ENCODE measurements around the gene TGM2. TPM values are rescaled to one million over a fixed set of nuclear protein-coding genes. Genes with fewer than 3 reads are reported as not detected.

TGM2 gene
- total and polyA plus RNA-seq, 2 donors (not counting 3 experiments of a cell fraction or from before 2014, with no cell fraction given) = 861 to 868 TPM

DNA sequence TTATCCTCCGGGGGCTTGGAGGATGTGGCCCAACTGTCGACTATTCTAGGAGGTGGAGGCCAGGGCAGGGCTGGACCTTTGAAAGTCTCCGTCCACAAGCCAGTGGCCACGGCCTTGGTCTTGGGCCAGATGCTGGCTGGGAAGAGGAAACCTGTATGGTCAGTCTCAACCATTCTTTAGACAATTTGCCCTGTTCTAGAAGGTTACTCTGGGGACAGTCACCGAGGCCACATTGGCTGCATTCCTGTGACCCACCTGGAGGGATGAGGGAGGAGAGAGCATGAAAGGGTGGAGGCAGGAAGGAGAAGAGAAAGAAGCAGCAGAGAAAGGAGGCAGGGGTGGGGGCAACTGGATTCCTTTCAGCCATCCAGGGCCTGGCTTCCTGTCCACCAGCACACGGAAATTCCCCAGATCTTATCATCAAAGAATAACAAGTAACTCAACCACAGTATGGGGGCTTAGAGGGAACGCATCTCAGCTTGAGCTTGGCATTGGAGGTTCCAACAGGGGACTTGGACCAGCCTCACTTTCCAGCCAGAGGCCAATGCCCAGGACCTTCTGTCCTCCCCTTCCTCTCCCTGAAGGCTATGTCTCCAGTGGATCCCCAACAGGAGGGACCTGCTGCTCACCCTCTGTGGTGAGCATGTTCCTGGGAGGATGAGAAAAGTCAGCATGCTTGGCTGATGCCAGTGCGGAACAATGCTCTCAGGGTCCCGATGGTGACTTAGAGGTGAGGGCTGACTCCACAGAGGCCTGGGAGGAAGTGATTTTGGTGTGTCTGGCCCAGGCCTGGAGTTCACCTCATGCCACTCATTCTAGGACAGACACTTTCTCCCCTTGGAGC lies 30.4 kb downstream of the TGM2 start:
- dilution Hi-C loops (cut with MboI; ENCODE audit: extremely low pct_ligation_motif_present, low sequenced_read_pairs) (no loop called here), intact Hi-C loops (cut with micrococcal nuclease) (loop anchor here (1.0 kb wide), 5 partner anchors 9 to 61 kb away; partner anchors contain the start of gene TGM2)
- H3K9me3 ChIP-seq (replicated peaks; ENCODE audit: control insufficient read depth, insufficient read depth, low read length) = no peaks in the 10 kb centered on the region
- H3K27ac ChIP-seq (ENCODE audit: insufficient read depth, low read depth, low read length) = peak overlapping the region; percentile 88
- no peaks in the 10 kb centered on the region for H3K27me3 ChIP-seq (ENCODE audit: control insufficient read depth in 2 of 2, insufficient read depth in 2 of 2, low read length in 2 of 2)
- TF ChIP-seq, protein P1, sequence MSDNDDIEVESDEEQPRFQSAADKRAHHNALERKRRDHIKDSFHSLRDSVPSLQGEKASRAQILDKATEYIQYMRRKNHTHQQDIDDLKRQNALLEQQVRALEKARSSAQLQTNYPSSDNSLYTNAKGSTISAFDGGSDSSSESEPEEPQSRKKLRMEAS (IDR thresholded peaks at IDR 0.05; ENCODE audit: insufficient read depth, insufficient read length) = no peak
- TF ChIP-seq MYC (IDR thresholded peaks at IDR 0.05; ENCODE audit: low read depth, low read length) (peak; percentile 47), FOS (IDR thresholded peaks at IDR 0.05; ENCODE audit: borderline replicate concordance, insufficient read depth, low read length) (peak; percentile 32), EZH2 (IDR thresholded peaks at IDR 0.05; ENCODE audit: borderline replicate concordance, low read depth, low read length, severe bottlenecking) (no peak), GATA2 (IDR thresholded peaks at IDR 0.05; ENCODE audit: insufficient read depth, insufficient read length, low read depth, low read length) (peak; percentile 100), POLR2AphosphoS5 (IDR thresholded peaks at IDR 0.05; ENCODE audit: insufficient read depth, low read depth, low read length) (peak; percentile 96), POLR2A (IDR thresholded peaks at IDR 0.05; ENCODE audit: low read depth, low read length) (peak; percentile 91)
- FAIRE-seq = peak; percentile 99
- no peaks in the 10 kb centered on the region for H3K9me1 ChIP-seq (replicated peaks; ENCODE audit: control insufficient read depth, extremely low read depth, insufficient read depth, low read length)
- H3K36me3 ChIP-seq (ENCODE audit: control insufficient read depth in 2 of 2, extremely low read depth in 1 of 2, insufficient read depth in 2 of 2, low read length in 2 of 2) = peaks cover 34 to 70% of the 10 kb centered on the region in 2 experiments
- BruUV-seq (replicated peaks) = no TSS peak
- H3K4me1 ChIP-seq (ENCODE audit: control insufficient read depth, extremely low read depth, insufficient read depth, low read length) = peaks cover 50% of the 10 kb centered on the region
- ChIA-PET POLR2A (interaction anchor here (0.7 to 1.7 kb wide), 6 partner anchors 9 to 77 kb away, joined by 3 to 6 read pairs (median 4); no protein-coding TSS in a partner anchor), CTCF (interaction anchor here (1.0 to 4.4 kb wide), 9 partner anchors 9 to 86 kb away, joined by 3 to 42 read pairs (median 5); no protein-coding TSS in a partner anchor)
- no peak overlapping the region for H3K4me3 ChIP-seq (replicated peaks in 1 of 3; ENCODE audit: insufficient read depth in 1 of 3, low read depth in 1 of 3, low read length in 3 of 3)
- peak; percentile 94 for DNase-seq (ENCODE audit: low read depth, low spot score)
- peak overlapping the region; percentile 51 for H3K9ac ChIP-seq (replicated peaks; ENCODE audit: extremely low read depth, insufficient read depth, low read length)
- peak overlapping the region; percentile 59 for H3K4me2 ChIP-seq (ENCODE audit: insufficient read depth, low read length)
- H3K79me2 ChIP-seq (ENCODE audit: control insufficient read depth, insufficient read depth, low read length) = no peaks in the 10 kb centered on the region
- H2AFZ ChIP-seq (ENCODE audit: low read depth, low read length) = no peak overlapping the region
- no peaks in the 10 kb centered on the region for H4K20me1 ChIP-seq (replicated peaks; ENCODE audit: control insufficient read depth, extremely low read depth, insufficient read depth, low read length)
